NB4 (cell line): ENCODE results near the gene GABRG3.

Source experiments
- MAX ChIP-seq: IDR thresholded peaks from 2 replicates; pipeline ENCODE4 v1.6.1; 2011; ENCODE audit warnings: low read depth, low read length
- MYC ChIP-seq: IDR thresholded peaks from 2 replicates; pipeline ENCODE4 v1.6.1; 2011; ENCODE audit warnings: low read depth, low read length
- POLR2A ChIP-seq: IDR thresholded peaks from 2 replicates; pipeline ENCODE4 v1.6.1; 2011; ENCODE audit warnings: mild to moderate bottlenecking; ENCODE audit not compliant: insufficient read length; ENCODE audit errors: extremely low read depth
- TF ChIP-seq, protein P1 (sequence below): IDR thresholded peaks from one replicate; pipeline ENCODE4 v1.5.1; 2012; ENCODE audit warnings: low read depth, low read length

GRCh38 chr15:27491666-27492621 is 521.0 kb downstream of the GABRG3 start:
- TF ChIP-seq, protein P1, sequence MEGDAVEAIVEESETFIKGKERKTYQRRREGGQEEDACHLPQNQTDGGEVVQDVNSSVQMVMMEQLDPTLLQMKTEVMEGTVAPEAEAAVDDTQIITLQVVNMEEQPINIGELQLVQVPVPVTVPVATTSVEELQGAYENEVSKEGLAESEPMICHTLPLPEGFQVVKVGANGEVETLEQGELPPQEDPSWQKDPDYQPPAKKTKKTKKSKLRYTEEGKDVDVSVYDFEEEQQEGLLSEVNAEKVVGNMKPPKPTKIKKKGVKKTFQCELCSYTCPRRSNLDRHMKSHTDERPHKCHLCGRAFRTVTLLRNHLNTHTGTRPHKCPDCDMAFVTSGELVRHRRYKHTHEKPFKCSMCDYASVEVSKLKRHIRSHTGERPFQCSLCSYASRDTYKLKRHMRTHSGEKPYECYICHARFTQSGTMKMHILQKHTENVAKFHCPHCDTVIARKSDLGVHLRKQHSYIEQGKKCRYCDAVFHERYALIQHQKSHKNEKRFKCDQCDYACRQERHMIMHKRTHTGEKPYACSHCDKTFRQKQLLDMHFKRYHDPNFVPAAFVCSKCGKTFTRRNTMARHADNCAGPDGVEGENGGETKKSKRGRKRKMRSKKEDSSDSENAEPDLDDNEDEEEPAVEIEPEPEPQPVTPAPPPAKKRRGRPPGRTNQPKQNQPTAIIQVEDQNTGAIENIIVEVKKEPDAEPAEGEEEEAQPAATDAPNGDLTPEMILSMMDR = no peak
- TF ChIP-seq POLR2A (no peak), MAX (no peak), MYC (no peak)
